BJ (cell line): ENCODE results near the gene ZNF367. TPM values are rescaled to one million over a fixed set of nuclear protein-coding genes. Genes with fewer than 3 reads are reported as not detected.

Experiments used
- CTCF ChIA-PET: fragments of 350-600 bp; formaldehyde crosslinking; extraction: SDS; loops from one replicate; lab custom pipeline; 2021; ENCODE audit warnings: antibody characterized with exemption, inconsistent platforms; lab: Yijun Ruan, JAX
- POLR2A ChIA-PET: fragments of 300-600 bp; sonication (Branson Sonifier 250); formaldehyde crosslinking; extraction: SDS; loops from one replicate; lab custom pipeline; 2021; ENCODE audit warnings: antibody characterized with exemption; lab: Charles Lee
- DNase-seq: peaks from one replicate; pipeline ENCODE4 v3.0.0-alpha.2; 2011; ENCODE audit warnings: low read depth
- H3K27me3 ChIP-seq: 2 replicates; pipeline ENCODE4 v1.6.0; 2011; ENCODE audit warnings: low read length; ENCODE audit not compliant: control insufficient read depth, insufficient read depth
- H3K36me3 ChIP-seq: 2 replicates; pipeline ENCODE4 v1.5.1; 2011; ENCODE audit warnings: low read length; ENCODE audit not compliant: control insufficient read depth, insufficient read depth
- H3K4me3 ChIP-seq: 2 replicates; pipeline ENCODE4 v1.5.1; 2011; ENCODE audit warnings: low read depth, mild to moderate bottlenecking, control low read depth, low read length
- CTCF ChIP-seq: IDR thresholded peaks from 2 replicates; pipeline ENCODE4 v1.5.1; 2011; ENCODE audit warnings: low read depth, mild to moderate bottlenecking, control low read depth, inconsistent platforms, low read length, moderate library complexity; ENCODE audit not compliant: insufficient read depth
- polyA plus RNA-seq: library from polyadenylated mRNA; depleted of rRNA; stranded (reverse); fragments of >200 nt; gene quantifications from 2 replicates; pipeline ENCODE4 v1.2.3, GENCODE V29; 2011

ZNF367 gene
- polyA plus RNA-seq, 1 experiment: 0.97 TPM

- Histone ChIP-seq H3K4me3 (no peak overlapping the region), H3K36me3 (no peaks in the 10 kb centered on the region), H3K27me3 (no peaks in the 10 kb centered on the region)
- DNase-seq: no peak
- ChIA-PET CTCF (interaction anchor here (0.9 to 1.8 kb wide), 4 partner anchors 10 to 14 kb away, joined by 3 to 5 read pairs (median 4); no protein-coding TSS in a partner anchor), POLR2A (no interaction called here)
- no peak for TF ChIP-seq CTCF
Measured at GRCh38 chr9:96399325-96399633, 18.9 kb downstream of the ZNF367 start.

GRCh38 chr9:96398582-96399324 lies 19.4 kb downstream of the ZNF367 start:
- POLR2A ChIA-PET: no interaction called here
- no peak for TF ChIP-seq CTCF
- H3K36me3 ChIP-seq: no peaks in the 10 kb centered on the region
- no peak overlapping the region for H3K4me3 ChIP-seq
- CTCF ChIA-PET: interaction anchor here (0.9 to 1.8 kb wide), 5 partner anchors 9 to 266 kb away, joined by 3 to 5 read pairs (median 3); no protein-coding TSS in a partner anchor
- no peaks in the 10 kb centered on the region for H3K27me3 ChIP-seq
- DNase-seq: no peak

GRCh38 chr9:96395964-96396363 lies 22.2 kb downstream of the ZNF367 start:
- no peak for DNase-seq
- ChIA-PET POLR2A (no interaction called here), CTCF (interaction anchor here (1.8 kb wide), 1 partner anchor 13 kb away, joined by 5 read pairs; no protein-coding TSS in a partner anchor)
- H3K4me3 ChIP-seq: no peak overlapping the region
- no peaks in the 10 kb centered on the region for H3K27me3 ChIP-seq
- no peaks in the 10 kb centered on the region for H3K36me3 ChIP-seq
- no peak for TF ChIP-seq CTCF

- POLR2A ChIA-PET: no interaction called here
- Histone ChIP-seq H3K27me3 (no peaks in the 10 kb centered on the region), H3K36me3 (no peaks in the 10 kb centered on the region), H3K4me3 (no peak overlapping the region)
- no peak for DNase-seq
- no peak for TF ChIP-seq CTCF
- CTCF ChIA-PET: interaction anchor here (1.3 to 1.8 kb wide), 2 partner anchors 10 to 14 kb away, joined by 3 to 5 read pairs; no protein-coding TSS in a partner anchor
Measured at GRCh38 chr9:96394832-96395496, 23.2 kb downstream of the ZNF367 start.

- POLR2A ChIA-PET: no interaction called here
- TF ChIP-seq CTCF: no peak
- CTCF ChIA-PET: no interaction called here
- H3K27me3 ChIP-seq: no peaks in the 10 kb centered on the region
- no peaks in the 10 kb centered on the region for H3K36me3 ChIP-seq
- H3K4me3 ChIP-seq: no peak overlapping the region
- no peak for DNase-seq
Measured at GRCh38 chr9:96392263-96392662, 25.9 kb downstream of the ZNF367 start.
